Measurements from ENCODE around the gene MKNK1.

MKNK1 gene

GRCh38 chr1:46522184-46522968 is 81.7 kb downstream of the MKNK1 start:
- peak; percentile 82 for DNase-seq (ENCODE audit: low read depth)

GRCh38 chr1:46521414-46521813 is 82.7 kb downstream of the MKNK1 start:
- no peak for DNase-seq (ENCODE audit: low read depth)

GRCh38 chr1:46520063-46520911 is 83.8 kb downstream of the MKNK1 start:
- DNase-seq (ENCODE audit: low read depth) = peak; percentile 37

GRCh38 chr1:46519209-46519608 is 84.9 kb downstream of the MKNK1 start:
- DNase-seq (ENCODE audit: low read depth) = no peak

GRCh38 chr1:46517932-46518498 is 86.1 kb downstream of the MKNK1 start:
- no peak for DNase-seq (ENCODE audit: low read depth)

GRCh38 chr1:46517010-46517600 is 87.0 kb downstream of the MKNK1 start:
- DNase-seq (ENCODE audit: low read depth) = no peak

GRCh38 chr1:46516200-46516950 is 87.7 kb downstream of the MKNK1 start:
- no peak for DNase-seq (ENCODE audit: low read depth)

GRCh38 chr1:46515576-46515975 is 88.5 kb downstream of the MKNK1 start:
- no peak for DNase-seq (ENCODE audit: low read depth)

- no peak for DNase-seq (ENCODE audit: low read depth)
Observed at GRCh38 chr1:46513536-46513935, 90.5 kb downstream of the MKNK1 start.

- DNase-seq (ENCODE audit: low read depth) = no peak
Observed at GRCh38 chr1:46512792-46513190, 91.3 kb downstream of the MKNK1 start.

- DNase-seq (ENCODE audit: low read depth) = no peak
Observed at GRCh38 chr1:46512135-46512791, 91.8 kb downstream of the MKNK1 start.

GRCh38 chr1:46510998-46511365 is 93.1 kb downstream of the MKNK1 start:
- DNase-seq (ENCODE audit: low read depth) = no peak

GRCh38 chr1:46510341-46510997 is 93.6 kb downstream of the MKNK1 start:
- DNase-seq (ENCODE audit: low read depth) = no peak

GRCh38 chr1:46508757-46509156 is 95.3 kb downstream of the MKNK1 start:
- DNase-seq (ENCODE audit: low read depth) = no peak
